ENCODE results near the gene CDH13.

- TF ChIP-seq, protein P1, sequence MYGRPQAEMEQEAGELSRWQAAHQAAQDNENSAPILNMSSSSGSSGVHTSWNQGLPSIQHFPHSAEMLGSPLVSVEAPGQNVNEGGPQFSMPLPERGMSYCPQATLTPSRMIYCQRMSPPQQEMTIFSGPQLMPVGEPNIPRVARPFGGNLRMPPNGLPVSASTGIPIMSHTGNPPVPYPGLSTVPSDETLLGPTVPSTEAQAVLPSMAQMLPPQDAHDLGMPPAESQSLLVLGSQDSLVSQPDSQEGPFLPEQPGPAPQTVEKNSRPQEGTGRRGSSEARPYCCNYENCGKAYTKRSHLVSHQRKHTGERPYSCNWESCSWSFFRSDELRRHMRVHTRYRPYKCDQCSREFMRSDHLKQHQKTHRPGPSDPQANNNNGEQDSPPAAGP (tag by site-specific recombination; IDR thresholded peaks at IDR 0.05), result no peak
- TF ChIP-seq ZNF311 (tag by site-specific recombination; IDR thresholded peaks at IDR 0.05; ENCODE audit: borderline replicate concordance) (no peak), YY1 (tag by site-specific recombination; IDR thresholded peaks at IDR 0.05) (no peak), ZBTB1 (tag by site-specific recombination; IDR thresholded peaks at IDR 0.05) (no peak), BCL11A (tag by site-specific recombination; IDR thresholded peaks at IDR 0.05; ENCODE audit: low read depth) (no peak), ZNF138 (tag by site-specific recombination; IDR thresholded peaks at IDR 0.05; ENCODE audit: borderline replicate concordance) (no peak), ZNF404 (tag by site-specific recombination; IDR thresholded peaks at IDR 0.05) (no peak)
- TF ChIP-seq, protein P2, sequence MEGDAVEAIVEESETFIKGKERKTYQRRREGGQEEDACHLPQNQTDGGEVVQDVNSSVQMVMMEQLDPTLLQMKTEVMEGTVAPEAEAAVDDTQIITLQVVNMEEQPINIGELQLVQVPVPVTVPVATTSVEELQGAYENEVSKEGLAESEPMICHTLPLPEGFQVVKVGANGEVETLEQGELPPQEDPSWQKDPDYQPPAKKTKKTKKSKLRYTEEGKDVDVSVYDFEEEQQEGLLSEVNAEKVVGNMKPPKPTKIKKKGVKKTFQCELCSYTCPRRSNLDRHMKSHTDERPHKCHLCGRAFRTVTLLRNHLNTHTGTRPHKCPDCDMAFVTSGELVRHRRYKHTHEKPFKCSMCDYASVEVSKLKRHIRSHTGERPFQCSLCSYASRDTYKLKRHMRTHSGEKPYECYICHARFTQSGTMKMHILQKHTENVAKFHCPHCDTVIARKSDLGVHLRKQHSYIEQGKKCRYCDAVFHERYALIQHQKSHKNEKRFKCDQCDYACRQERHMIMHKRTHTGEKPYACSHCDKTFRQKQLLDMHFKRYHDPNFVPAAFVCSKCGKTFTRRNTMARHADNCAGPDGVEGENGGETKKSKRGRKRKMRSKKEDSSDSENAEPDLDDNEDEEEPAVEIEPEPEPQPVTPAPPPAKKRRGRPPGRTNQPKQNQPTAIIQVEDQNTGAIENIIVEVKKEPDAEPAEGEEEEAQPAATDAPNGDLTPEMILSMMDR (tag by site-specific recombination; IDR thresholded peaks at IDR 0.05), result no peak
Measured at GRCh38 chr16:83433201-83433600, 806.4 kb downstream of the CDH13 start.

Measured in HEK293 (cell line).